ENCODE measurements around the gene CTDSP1. TPM values are rescaled to one million over a fixed set of nuclear protein-coding genes. Genes with fewer than 3 reads are reported as not detected.

The CTDSP1 gene
- total and polyA plus RNA-seq, 9 donors: 38.6 to 211 (median 158) TPM

DNA sequence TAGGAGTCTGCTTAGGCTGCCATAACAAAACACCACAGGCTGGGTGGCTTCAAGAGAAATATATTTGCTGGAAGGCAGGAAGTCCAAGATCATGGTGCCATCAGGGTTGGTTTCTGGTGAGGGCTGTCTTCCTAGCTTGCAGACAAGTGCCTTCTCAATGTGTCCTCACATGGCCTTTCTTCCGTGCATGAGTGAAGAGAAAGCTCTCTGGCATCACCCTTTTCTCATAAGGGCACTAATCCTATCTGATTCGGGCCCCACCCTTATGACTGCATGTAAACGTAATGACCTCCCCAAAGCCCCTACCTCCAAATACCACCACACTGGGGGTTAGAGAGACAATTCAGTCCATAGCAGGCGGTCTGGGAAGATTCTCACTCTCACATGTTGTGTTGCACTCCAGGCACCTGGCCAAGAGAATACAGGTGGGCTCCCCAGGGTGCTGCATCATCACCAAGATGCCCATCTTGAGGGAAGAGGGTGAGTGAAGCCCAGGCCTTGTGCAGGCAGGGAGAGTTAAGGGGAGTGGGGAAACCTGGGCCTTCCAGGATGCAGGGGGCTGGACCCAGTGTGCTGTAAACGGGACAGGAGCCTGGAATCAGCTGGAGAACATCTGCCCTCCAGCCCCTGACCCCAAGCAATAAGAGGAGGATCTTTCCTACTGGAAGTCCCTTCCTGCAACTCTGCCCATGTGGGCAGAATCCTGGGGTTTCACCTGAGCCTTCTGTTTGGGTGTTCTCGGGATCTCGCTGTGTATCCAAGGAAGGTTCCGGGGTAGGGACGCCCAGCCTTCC is 32.9 kb upstream of the CTDSP1 start:
- no peak for DNase-seq
- TF ChIP-seq POLR2A (IDR thresholded peaks at IDR 0.05): no peak
- TF ChIP-seq, protein P1, sequence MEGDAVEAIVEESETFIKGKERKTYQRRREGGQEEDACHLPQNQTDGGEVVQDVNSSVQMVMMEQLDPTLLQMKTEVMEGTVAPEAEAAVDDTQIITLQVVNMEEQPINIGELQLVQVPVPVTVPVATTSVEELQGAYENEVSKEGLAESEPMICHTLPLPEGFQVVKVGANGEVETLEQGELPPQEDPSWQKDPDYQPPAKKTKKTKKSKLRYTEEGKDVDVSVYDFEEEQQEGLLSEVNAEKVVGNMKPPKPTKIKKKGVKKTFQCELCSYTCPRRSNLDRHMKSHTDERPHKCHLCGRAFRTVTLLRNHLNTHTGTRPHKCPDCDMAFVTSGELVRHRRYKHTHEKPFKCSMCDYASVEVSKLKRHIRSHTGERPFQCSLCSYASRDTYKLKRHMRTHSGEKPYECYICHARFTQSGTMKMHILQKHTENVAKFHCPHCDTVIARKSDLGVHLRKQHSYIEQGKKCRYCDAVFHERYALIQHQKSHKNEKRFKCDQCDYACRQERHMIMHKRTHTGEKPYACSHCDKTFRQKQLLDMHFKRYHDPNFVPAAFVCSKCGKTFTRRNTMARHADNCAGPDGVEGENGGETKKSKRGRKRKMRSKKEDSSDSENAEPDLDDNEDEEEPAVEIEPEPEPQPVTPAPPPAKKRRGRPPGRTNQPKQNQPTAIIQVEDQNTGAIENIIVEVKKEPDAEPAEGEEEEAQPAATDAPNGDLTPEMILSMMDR (IDR thresholded peaks at IDR 0.05): no peak
- TF ChIP-seq EP300 (IDR thresholded peaks at IDR 0.05): no peak

DNA sequence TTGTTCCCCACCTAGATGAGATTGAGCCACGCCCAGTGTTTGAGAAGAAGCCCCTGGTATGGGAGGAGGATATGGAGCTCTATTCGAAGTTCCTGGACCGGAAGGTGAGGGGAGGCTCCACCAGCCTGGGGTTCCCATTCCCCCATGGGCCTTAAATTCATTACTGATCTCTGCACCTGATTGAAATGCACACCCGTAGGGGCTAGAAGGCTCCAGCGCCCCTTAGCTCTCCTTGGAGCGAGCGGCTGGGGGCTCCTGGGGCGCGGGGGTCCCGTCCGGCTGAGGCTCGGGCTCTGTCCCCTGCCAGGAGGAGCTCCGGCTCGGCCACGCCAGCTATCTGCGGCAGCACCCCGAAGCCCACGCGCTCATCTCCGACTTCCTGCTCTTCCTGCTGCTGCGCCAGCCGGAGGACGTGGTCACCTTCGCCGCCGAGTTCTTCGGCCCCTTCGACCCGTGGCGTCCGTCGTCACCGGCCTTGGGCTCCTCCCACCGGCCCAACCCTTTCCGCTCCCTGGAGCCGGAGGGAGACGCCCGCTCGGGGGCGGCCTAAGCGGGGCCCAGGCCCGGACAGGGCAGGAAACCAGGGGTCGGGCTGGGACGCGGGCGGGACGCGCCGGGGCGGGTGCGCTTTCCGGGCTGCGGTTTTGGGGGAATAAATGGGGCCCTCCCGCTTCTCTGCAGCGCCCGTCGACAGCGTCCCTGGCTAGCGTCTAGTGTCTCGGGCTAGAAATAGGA is 32.1 kb upstream of the CTDSP1 start:
- Histone ChIP-seq H3K27ac (peak overlapping the region; percentile 34 to 90), H3K9me3 (no peaks in the 10 kb centered on the region), H3K27me3 (no peaks in the 10 kb centered on the region), H3K36me3 (no peaks in the 10 kb centered on the region), H3K4me1 (ENCODE audit: insufficient read depth) (peaks cover 4% of the 10 kb centered on the region), H3K4me3 (peak overlapping the region; percentile 53)
- peak; percentile 89 for TF ChIP-seq POLR2A (IDR thresholded peaks at IDR 0.05)
- TF ChIP-seq, protein P1 (IDR thresholded peaks at IDR 0.05): no peak
- intact Hi-C loops (cut with DNase I): no loop called here
- WGBS, 3 donors: 5 to 9% (median 6%) methylated on average over 44 to 60 of the region's 60 CpGs
- DNase-seq: peak; percentile 88 to 91 (median 89)

More for the DNA sequence above, 32.9 kb upstream of the CTDSP1 start:
- Histone ChIP-seq H3K27me3 (no peaks in the 10 kb centered on the region), H3K9me3 (no peaks in the 10 kb centered on the region), H3K36me3 (no peaks in the 10 kb centered on the region), H3K27ac (peak overlapping the region; percentile 34 to 90), H3K4me3 (no peak overlapping the region), H3K4me1 (ENCODE audit: insufficient read depth) (peaks cover 4% of the 10 kb centered on the region)
- intact Hi-C loops (cut with DNase I): no loop called here
- WGBS, 3 donors: 97 to 98% (median 97%) methylated on average over 9 of the region's 9 CpGs

DNA sequence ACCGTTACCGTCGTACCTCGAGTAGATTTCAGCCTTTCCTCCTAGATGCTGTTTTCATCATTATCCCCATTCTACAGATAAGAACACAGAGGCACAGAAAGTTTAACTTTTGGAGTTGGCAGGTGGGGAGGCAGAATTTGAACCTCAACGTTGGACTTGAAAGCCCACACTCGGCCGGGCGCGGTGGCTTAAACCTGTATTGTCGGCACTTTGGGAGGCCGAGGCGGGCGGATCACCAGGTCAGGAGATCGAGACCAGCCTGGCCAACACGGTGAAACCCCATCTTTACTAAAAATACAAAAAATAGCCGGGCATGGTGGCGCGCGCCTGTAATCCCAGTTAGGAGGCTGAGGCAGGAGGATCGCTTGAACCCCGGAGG is 31.5 kb upstream of the CTDSP1 start:
- Histone ChIP-seq H3K4me3 (peak overlapping the region; percentile 53), H3K36me3 (no peaks in the 10 kb centered on the region), H3K4me1 (ENCODE audit: insufficient read depth) (peaks cover 4% of the 10 kb centered on the region), H3K27ac (peak overlapping the region; percentile 34 to 90), H3K27me3 (no peaks in the 10 kb centered on the region), H3K9me3 (no peaks in the 10 kb centered on the region)
- 43 to 54% (median 50%) methylated on average over 21 of the region's 21 CpGs for WGBS, 3 donors
- intact Hi-C loops (cut with DNase I): no loop called here
- peak in 3 of 5 donors; percentile 31 to 51 (median 49) for DNase-seq
- TF ChIP-seq, protein P1 (IDR thresholded peaks at IDR 0.05): no peak
- no peak for TF ChIP-seq EP300 (IDR thresholded peaks at IDR 0.05)
- no peak for TF ChIP-seq POLR2A (IDR thresholded peaks at IDR 0.05)

DNA sequence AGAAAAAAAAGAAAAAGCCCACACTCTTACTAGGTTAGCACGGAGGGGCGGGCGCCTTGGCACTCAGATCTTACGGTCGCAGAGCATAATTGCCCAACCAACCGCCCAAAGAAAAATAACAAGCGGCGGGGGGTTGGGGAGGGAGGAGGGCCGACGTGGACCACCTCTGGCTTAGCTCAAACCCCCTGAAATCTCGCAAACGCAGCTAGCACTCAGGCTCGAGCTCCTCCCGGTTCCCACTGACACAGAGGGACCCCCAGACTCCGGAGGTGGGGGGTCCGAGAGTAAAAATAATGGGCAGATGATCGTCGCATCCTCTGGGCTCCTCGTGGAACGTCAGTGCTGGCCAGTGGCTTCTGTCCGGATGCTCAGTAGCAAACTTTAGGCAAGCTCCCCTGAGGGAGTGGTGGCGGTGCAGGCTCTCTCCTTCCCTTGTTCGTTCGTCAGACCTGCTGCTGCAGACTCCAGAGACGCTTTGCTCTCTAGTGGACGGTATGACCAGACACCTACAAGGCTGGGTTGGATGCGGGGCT is 31.0 kb upstream of the CTDSP1 start:
- TF ChIP-seq EP300 (IDR thresholded peaks at IDR 0.05) (no peak), POLR2A (IDR thresholded peaks at IDR 0.05) (no peak)
- TF ChIP-seq, protein P1 (IDR thresholded peaks at IDR 0.05): peak in 2 of 3 donors; percentile 5 to 26
- Histone ChIP-seq H3K27me3 (no peaks in the 10 kb centered on the region), H3K9me3 (no peaks in the 10 kb centered on the region), H3K4me1 (ENCODE audit: insufficient read depth) (peaks cover 4% of the 10 kb centered on the region), H3K27ac (peak overlapping the region; percentile 60 to 90), H3K4me3 (peak overlapping the region; percentile 53), H3K36me3 (no peaks in the 10 kb centered on the region)
- DNase-seq: peak; percentile 59 to 73 (median 67)
- intact Hi-C loops (cut with DNase I): no loop called here
- WGBS, 3 donors: 10 to 17% (median 15%) methylated on average over 27 of the region's 27 CpGs

Data from ovary (tissue), 9 donors.